ENCODE results near the gene C11orf68.

DNA sequence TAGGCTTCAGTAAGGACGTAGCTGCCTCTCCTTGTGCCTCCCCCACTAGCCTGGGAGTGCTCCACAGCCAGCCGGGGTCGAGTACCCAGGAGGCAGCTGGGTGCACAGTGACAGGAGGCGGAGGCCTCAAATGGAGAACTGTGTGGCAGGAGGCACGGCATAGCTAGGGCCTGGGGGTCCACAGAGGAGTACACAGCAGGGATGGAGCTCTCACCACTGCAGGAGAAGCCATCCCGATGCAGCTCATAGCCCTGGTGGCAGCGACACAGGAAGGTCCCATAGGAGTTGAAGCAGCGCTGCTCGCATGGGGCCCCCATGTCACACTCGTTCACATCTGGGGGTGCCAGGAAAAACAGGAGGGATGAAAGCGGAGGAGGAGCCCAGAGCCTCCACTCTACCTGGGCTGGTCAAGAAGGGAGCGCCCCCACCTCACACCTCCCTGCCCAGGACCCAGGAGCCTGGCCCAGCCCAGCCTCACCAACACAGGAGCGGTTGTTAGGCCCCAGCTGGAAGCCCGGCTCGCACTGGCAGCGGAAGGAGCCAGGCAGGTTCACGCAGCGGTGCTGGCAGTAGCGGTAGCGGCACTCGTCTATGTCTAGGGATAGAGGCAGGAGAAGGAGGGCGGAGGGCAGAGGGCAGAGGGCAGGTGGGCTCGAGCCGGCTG lies 49.1 kb downstream of the C11orf68 start:
- TF ChIP-seq CEBPB (IDR thresholded peaks at IDR 0.05; ENCODE audit: low read depth, low read length) (no peak), TEAD4 (IDR thresholded peaks at IDR 0.05; ENCODE audit: low read depth, low read length) (no peak), FOSL1 (IDR thresholded peaks at IDR 0.05; ENCODE audit: insufficient read depth, low read depth, low read length) (no peak), RAD21 (IDR thresholded peaks at IDR 0.05 in 1 of 2, conservative IDR thresholded peaks at IDR 0.05 in 1 of 2; ENCODE audit: low read depth in 2 of 2, low read length in 2 of 2) (no peak), EZH2 (IDR thresholded peaks at IDR 0.05; ENCODE audit: low read depth, low read length, severe bottlenecking) (no peak)
- TF ChIP-seq, protein P1, sequence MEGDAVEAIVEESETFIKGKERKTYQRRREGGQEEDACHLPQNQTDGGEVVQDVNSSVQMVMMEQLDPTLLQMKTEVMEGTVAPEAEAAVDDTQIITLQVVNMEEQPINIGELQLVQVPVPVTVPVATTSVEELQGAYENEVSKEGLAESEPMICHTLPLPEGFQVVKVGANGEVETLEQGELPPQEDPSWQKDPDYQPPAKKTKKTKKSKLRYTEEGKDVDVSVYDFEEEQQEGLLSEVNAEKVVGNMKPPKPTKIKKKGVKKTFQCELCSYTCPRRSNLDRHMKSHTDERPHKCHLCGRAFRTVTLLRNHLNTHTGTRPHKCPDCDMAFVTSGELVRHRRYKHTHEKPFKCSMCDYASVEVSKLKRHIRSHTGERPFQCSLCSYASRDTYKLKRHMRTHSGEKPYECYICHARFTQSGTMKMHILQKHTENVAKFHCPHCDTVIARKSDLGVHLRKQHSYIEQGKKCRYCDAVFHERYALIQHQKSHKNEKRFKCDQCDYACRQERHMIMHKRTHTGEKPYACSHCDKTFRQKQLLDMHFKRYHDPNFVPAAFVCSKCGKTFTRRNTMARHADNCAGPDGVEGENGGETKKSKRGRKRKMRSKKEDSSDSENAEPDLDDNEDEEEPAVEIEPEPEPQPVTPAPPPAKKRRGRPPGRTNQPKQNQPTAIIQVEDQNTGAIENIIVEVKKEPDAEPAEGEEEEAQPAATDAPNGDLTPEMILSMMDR (IDR thresholded peaks at IDR 0.05; ENCODE audit: control extremely low read depth in 1 of 3, insufficient read depth in 1 of 3, low read depth in 1 of 3, low read length in 3 of 3) = no peak
